Testis (tissue), 2 donors: ENCODE data around the gene NSUN3.

Experiments
- CTCF ChIP-seq, 3 experiments: fragments of 450-650 bp in 2 of 3; fragments of 200-600 bp in 1 of 3; sonication (generic) in 1 of 3; IDR thresholded peaks; one replicate each; pipeline ENCODE4 v1.5.1; 2016 to 2019; ENCODE audit warnings: antibody characterized with exemption in 3 of 3, mild to moderate bottlenecking in 2 of 3, moderate library complexity in 1 of 3
- POLR2A ChIP-seq: fragments of 450-650 bp; IDR thresholded peaks from one replicate; pipeline ENCODE4 v1.6.1; 2017; ENCODE audit warnings: antibody characterized with exemption, mild to moderate bottlenecking, moderate library complexity

- TF ChIP-seq CTCF (IDR thresholded peaks at IDR 0.05) (no peak), POLR2A (no peak)
Observed at GRCh38 chr3:94115482-94115881, 52.6 kb downstream of the NSUN3 start.
